HCT116 (cell line): ENCODE data around the gene CGB2.

Source experiments
- CBX3 ChIP-seq: IDR thresholded peaks from 2 replicates; pipeline ENCODE4 v1.6.1; 2012; ENCODE audit warnings: low read depth
- CEBPB ChIP-seq: IDR thresholded peaks from 2 replicates; pipeline ENCODE4 v1.6.1; 2012; ENCODE audit warnings: low read depth
- CTCF ChIP-seq, 3 experiments: fragments of 200-600 bp in 1 of 3; sonication (generic) in 1 of 3; IDR thresholded peaks in 2 of 3; conservative IDR thresholded peaks in 1 of 3; 2 replicates each; pipeline ENCODE4 v1.5.1; 2012 to 2017; ENCODE audit warnings: low read depth in 2 of 3, low read length in 2 of 3, antibody characterized with exemption in 1 of 3, borderline replicate concordance in 1 of 3, control low read depth in 1 of 3, mild to moderate bottlenecking in 1 of 3, mixed read lengths in 1 of 3, mixed run types in 1 of 3, moderate library complexity in 1 of 3; ENCODE audit not compliant: insufficient read depth in 1 of 3
- EZH2phosphoT487 ChIP-seq: fragments of 200-600 bp; IDR thresholded peaks from 2 replicates; pipeline ENCODE4 v1.6.1; 2018; ENCODE audit warnings: antibody characterized with exemption, borderline replicate concordance
- FOSL1 ChIP-seq: IDR thresholded peaks from 2 replicates; pipeline ENCODE4 v1.6.1; 2012; ENCODE audit warnings: low read depth
- JUND ChIP-seq: IDR thresholded peaks from 2 replicates; pipeline ENCODE4 v1.6.1; 2012
- POLR2AphosphoS5 ChIP-seq: IDR thresholded peaks from 2 replicates; pipeline ENCODE4 v1.6.1; 2011; ENCODE audit warnings: mild to moderate bottlenecking, low read depth, low read length, moderate library complexity
- RAD21 ChIP-seq: IDR thresholded peaks from 2 replicates; pipeline ENCODE4 v1.6.1; 2012; ENCODE audit warnings: low read depth, mild to moderate bottlenecking
- REST ChIP-seq: IDR thresholded peaks from 2 replicates; pipeline ENCODE4 v1.6.1; 2012; ENCODE audit warnings: low read depth
- SP1 ChIP-seq: IDR thresholded peaks from 2 replicates; pipeline ENCODE4 v1.6.1; 2012; ENCODE audit warnings: low read depth
- TCF7L2 ChIP-seq: IDR thresholded peaks from 2 replicates; pipeline ENCODE4 v1.7.0; 2011; ENCODE audit warnings: borderline replicate concordance, inconsistent platforms; ENCODE audit not compliant: insufficient read depth, insufficient read length; ENCODE audit errors: extremely low read depth
- YY1 ChIP-seq: IDR thresholded peaks from 2 replicates; pipeline ENCODE4 v1.6.1; 2011; ENCODE audit warnings: low read length, low read depth, moderate library complexity, mild to moderate bottlenecking; ENCODE audit not compliant: insufficient replicate concordance; ENCODE audit errors: extremely low read depth
- ZBTB33 ChIP-seq: IDR thresholded peaks from 2 replicates; pipeline ENCODE4 v1.6.1; 2011; ENCODE audit warnings: mild to moderate bottlenecking, low read length, moderate library complexity; ENCODE audit not compliant: insufficient replicate concordance; ENCODE audit errors: extremely low read depth

- no peak for TF ChIP-seq REST
- no peak for TF ChIP-seq EZH2phosphoT487
- TF ChIP-seq POLR2AphosphoS5, result no peak
- TF ChIP-seq YY1, result no peak
- TF ChIP-seq ZBTB33, result no peak
- no peak for TF ChIP-seq CTCF (IDR thresholded peaks at IDR 0.05 in 2 of 3, conservative IDR thresholded peaks at IDR 0.05 in 1 of 3; ENCODE audit: borderline replicate concordance in 1 of 3, insufficient read depth in 1 of 3, low read depth in 2 of 3, low read length in 2 of 3)
- no peak for TF ChIP-seq SP1
- TF ChIP-seq CEBPB, result no peak
- no peak for TF ChIP-seq CBX3
- no peak for TF ChIP-seq RAD21
- TF ChIP-seq JUND, result no peak
- no peak for TF ChIP-seq FOSL1
- TF ChIP-seq TCF7L2, result no peak
Observed at GRCh38 chr19:49009828-49010227, 21.9 kb upstream of the CGB2 start.
